DND-41 (cell line): ENCODE measurements around the gene KCNH1.

Experiments used
- EZH2 ChIP-seq: IDR thresholded peaks from 3 replicates; pipeline ENCODE4 v1.6.1; 2012; ENCODE audit warnings: borderline replicate concordance, low read depth, mild to moderate bottlenecking, moderate library complexity, low read length, inconsistent platforms; ENCODE audit not compliant: severe bottlenecking
- TF ChIP-seq, protein P1 (sequence below): IDR thresholded peaks from 2 replicates; pipeline ENCODE4 v1.5.1; 2012; ENCODE audit warnings: borderline replicate concordance, low read length, moderate library complexity, mild to moderate bottlenecking; ENCODE audit not compliant: poor library complexity, severe bottlenecking; ENCODE audit errors: extremely low read depth

GRCh38 chr1:210800756-210801155 is 333.2 kb downstream of the KCNH1 start:
- TF ChIP-seq, protein P1, sequence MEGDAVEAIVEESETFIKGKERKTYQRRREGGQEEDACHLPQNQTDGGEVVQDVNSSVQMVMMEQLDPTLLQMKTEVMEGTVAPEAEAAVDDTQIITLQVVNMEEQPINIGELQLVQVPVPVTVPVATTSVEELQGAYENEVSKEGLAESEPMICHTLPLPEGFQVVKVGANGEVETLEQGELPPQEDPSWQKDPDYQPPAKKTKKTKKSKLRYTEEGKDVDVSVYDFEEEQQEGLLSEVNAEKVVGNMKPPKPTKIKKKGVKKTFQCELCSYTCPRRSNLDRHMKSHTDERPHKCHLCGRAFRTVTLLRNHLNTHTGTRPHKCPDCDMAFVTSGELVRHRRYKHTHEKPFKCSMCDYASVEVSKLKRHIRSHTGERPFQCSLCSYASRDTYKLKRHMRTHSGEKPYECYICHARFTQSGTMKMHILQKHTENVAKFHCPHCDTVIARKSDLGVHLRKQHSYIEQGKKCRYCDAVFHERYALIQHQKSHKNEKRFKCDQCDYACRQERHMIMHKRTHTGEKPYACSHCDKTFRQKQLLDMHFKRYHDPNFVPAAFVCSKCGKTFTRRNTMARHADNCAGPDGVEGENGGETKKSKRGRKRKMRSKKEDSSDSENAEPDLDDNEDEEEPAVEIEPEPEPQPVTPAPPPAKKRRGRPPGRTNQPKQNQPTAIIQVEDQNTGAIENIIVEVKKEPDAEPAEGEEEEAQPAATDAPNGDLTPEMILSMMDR = no peak
- no peak for TF ChIP-seq EZH2
